Measurements from ENCODE around the gene BRPF3. TPM values are rescaled to one million over a fixed set of nuclear protein-coding genes. Genes with fewer than 3 reads are reported as not detected.
A peak's percentile ranks its signal among the peaks of the same experiment; 100 is the strongest.

The BRPF3 gene
- total and polyA plus RNA-seq, 2 donors (not counting 3 experiments of a cell fraction or from before 2014, with no cell fraction given): 30.5 to 35.7 TPM

DNA sequence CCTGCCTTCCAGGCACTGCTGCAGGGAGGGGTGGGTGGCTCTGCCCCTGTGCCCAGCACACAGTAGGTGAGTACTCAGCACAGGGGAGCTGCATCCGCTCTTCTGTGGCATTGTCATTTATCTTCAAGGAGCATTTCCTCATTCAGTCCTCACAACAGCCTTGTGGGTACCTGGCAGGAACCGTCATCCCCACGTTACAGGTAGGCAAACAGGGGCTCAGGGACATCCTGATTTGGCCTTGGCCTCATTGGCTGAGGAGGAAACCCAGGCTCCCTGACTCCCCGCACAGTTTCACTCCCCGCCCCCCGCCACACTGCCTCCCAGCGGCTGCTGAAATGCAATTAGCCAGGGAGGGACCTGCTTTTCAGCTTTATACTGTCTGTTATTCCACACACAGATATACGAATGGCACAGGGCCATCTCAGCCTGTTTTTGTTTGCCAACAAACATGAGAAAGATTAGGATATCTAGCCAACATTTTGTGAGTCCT is 49.1 kb downstream of the BRPF3 start:
- no peaks in the 10 kb centered on the region for H3K27me3 ChIP-seq (ENCODE audit: control insufficient read depth in 2 of 2, insufficient read depth in 2 of 2, low read length in 2 of 2)
- peak overlapping the region; percentile 88 for H3K27ac ChIP-seq (ENCODE audit: insufficient read depth, low read depth, low read length)
- intact Hi-C loops (cut with micrococcal nuclease): no loop called here
- no peaks in the 10 kb centered on the region for H3K9me1 ChIP-seq (replicated peaks; ENCODE audit: control insufficient read depth, extremely low read depth, insufficient read depth, low read length)
- BruUV-seq (replicated peaks): no TSS peak
- no peak for TF ChIP-seq GATA2 (IDR thresholded peaks at IDR 0.05; ENCODE audit: insufficient read depth, insufficient read length, low read depth, low read length)
- no peak for TF ChIP-seq POLR2AphosphoS5 (IDR thresholded peaks at IDR 0.05; ENCODE audit: insufficient read depth, low read depth, low read length)
- no peak for TF ChIP-seq JUN (IDR thresholded peaks at IDR 0.05; ENCODE audit: borderline replicate concordance, insufficient read depth, insufficient read length, low read depth)
- no peak for TF ChIP-seq POLR2A (IDR thresholded peaks at IDR 0.05; ENCODE audit: low read depth, low read length)
- TF ChIP-seq CTCF (IDR thresholded peaks at IDR 0.05; ENCODE audit: extremely low read depth in 1 of 2, insufficient read depth in 1 of 2, low read depth in 1 of 2, low read length in 2 of 2): peak; percentile 25 to 42
- no peak for TF ChIP-seq EZH2 (IDR thresholded peaks at IDR 0.05; ENCODE audit: borderline replicate concordance, low read depth, low read length, severe bottlenecking)
- H3K36me3 ChIP-seq (ENCODE audit: control insufficient read depth in 2 of 2, extremely low read depth in 1 of 2, insufficient read depth in 2 of 2, low read length in 2 of 2): no peaks in the 10 kb centered on the region
- H3K4me1 ChIP-seq (ENCODE audit: control insufficient read depth, extremely low read depth, insufficient read depth, low read length): peaks cover 46% of the 10 kb centered on the region
- peak overlapping the region; percentile 38 for H2AFZ ChIP-seq (ENCODE audit: low read depth, low read length)
- ChIA-PET CTCF (interaction anchor here (0.9 to 3.1 kb wide), 5 partner anchors 12 to 124 kb away, joined by 3 to 19 read pairs (median 3); no protein-coding TSS in a partner anchor), POLR2A (interaction anchor here (0.7 to 1.2 kb wide), 2 partner anchors 114 to 1820 kb away, joined by 3 to 4 read pairs; partner anchors contain the start of gene RPS10)
- H3K4me2 ChIP-seq (ENCODE audit: insufficient read depth, low read length): peak overlapping the region; percentile 19
- DNase-seq (ENCODE audit: low read depth, low spot score) (no peak), FAIRE-seq (no peak)
- no peaks in the 10 kb centered on the region for H4K20me1 ChIP-seq (replicated peaks; ENCODE audit: control insufficient read depth, extremely low read depth, insufficient read depth, low read length)
- dilution Hi-C loops (cut with MboI; ENCODE audit: extremely low pct_ligation_motif_present, low sequenced_read_pairs): no loop called here
- no peaks in the 10 kb centered on the region for H3K9me3 ChIP-seq (replicated peaks; ENCODE audit: control insufficient read depth, insufficient read depth, low read length)
- no peak overlapping the region for H3K4me3 ChIP-seq (replicated peaks in 1 of 3; ENCODE audit: insufficient read depth in 1 of 3, low read depth in 1 of 3, low read length in 3 of 3)
- H3K79me2 ChIP-seq (ENCODE audit: control insufficient read depth, insufficient read depth, low read length): no peaks in the 10 kb centered on the region
- peak overlapping the region; percentile 76 for H3K9ac ChIP-seq (replicated peaks; ENCODE audit: extremely low read depth, insufficient read depth, low read length)

Data from endothelial cell of umbilical vein (primary cell).